HG03558 (cell line): Measurements from ENCODE around the gene LRGUK.

Source experiments
- ATAC-seq: cut with Tn5 transposase; IDR thresholded peaks from one replicate; pipeline ENCODE4 v1.9.1; 2021; ENCODE audit warnings: moderate number of reproducible peaks; ENCODE audit not compliant: unreplicated experiment; ENCODE audit errors: extremely low read depth

The LRGUK gene

GRCh38 chr7:134126146-134126545 lies 994 bp upstream of the LRGUK start:
- no peak for ATAC-seq

- no peak for ATAC-seq
Observed at GRCh38 chr7:134126596-134126965, 559 bp upstream of the LRGUK start.

GRCh38 chr7:134128829-134129228 lies 1.7 kb downstream of the LRGUK start:
- no peak for ATAC-seq

GRCh38 chr7:134129856-134130523 lies 2.9 kb downstream of the LRGUK start:
- ATAC-seq: no peak

GRCh38 chr7:134134004-134134403 lies 6.9 kb downstream of the LRGUK start:
- no peak for ATAC-seq

GRCh38 chr7:134140889-134141867 lies 14.0 kb downstream of the LRGUK start:
- ATAC-seq: no peak

GRCh38 chr7:134141868-134142264 lies 14.7 kb downstream of the LRGUK start:
- ATAC-seq: no peak

GRCh38 chr7:134153493-134154136 lies 26.5 kb downstream of the LRGUK start:
- ATAC-seq: no peak

GRCh38 chr7:134154581-134155130 lies 27.5 kb downstream of the LRGUK start:
- ATAC-seq: no peak

- no peak for ATAC-seq
Observed at GRCh38 chr7:134155206-134155605, 28.1 kb downstream of the LRGUK start.

GRCh38 chr7:134155871-134156270 lies 28.7 kb downstream of the LRGUK start:
- no peak for ATAC-seq

GRCh38 chr7:134165252-134165651 lies 38.1 kb downstream of the LRGUK start:
- no peak for ATAC-seq

- no peak for ATAC-seq
Observed at GRCh38 chr7:134167250-134167649, 40.1 kb downstream of the LRGUK start.

- no peak for ATAC-seq
Observed at GRCh38 chr7:134167841-134168240, 40.7 kb downstream of the LRGUK start.

GRCh38 chr7:134174795-134175261 lies 47.7 kb downstream of the LRGUK start:
- ATAC-seq: peak; percentile 90

GRCh38 chr7:134175334-134176036 lies 48.3 kb downstream of the LRGUK start:
- ATAC-seq: no peak

GRCh38 chr7:134176037-134176350 lies 48.9 kb downstream of the LRGUK start:
- no peak for ATAC-seq

GRCh38 chr7:134179036-134180011 lies 52.2 kb downstream of the LRGUK start:
- no peak for ATAC-seq

- no peak for ATAC-seq
Observed at GRCh38 chr7:134180376-134180775, 53.2 kb downstream of the LRGUK start.
